CMK (cell line): ENCODE results near the gene OR56A5.

Experiments used
- DNase-seq: peaks from one replicate; pipeline ENCODE4 v3.0.0-alpha.2; 2010; ENCODE audit warnings: low read depth

OR56A5 gene

GRCh38 chr11:5932671-5933070, 35.6 kb downstream of the OR56A5 start:
- no peak for DNase-seq

- no peak for DNase-seq
Observed at GRCh38 chr11:5931061-5931460, 37.2 kb downstream of the OR56A5 start.

DNA sequence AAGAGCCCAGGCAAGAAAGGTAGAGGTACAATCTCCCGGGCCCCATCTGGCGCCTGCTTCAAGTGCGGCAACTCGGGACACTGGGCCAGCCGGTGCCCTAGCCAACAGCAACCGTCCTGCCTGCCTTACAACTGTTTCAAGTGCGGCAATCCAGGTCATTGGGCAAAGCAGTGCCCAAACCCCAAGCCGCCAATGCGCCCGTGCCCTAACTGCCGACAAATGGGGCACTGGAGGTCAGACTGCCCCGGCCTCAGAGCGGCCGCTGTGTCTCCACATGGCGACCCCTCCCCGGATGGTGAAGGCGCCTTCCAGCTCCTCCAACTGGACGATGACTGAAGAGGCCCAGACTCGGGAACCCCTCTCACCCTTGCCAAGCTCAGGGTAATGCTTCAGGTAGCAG, 37.7 kb downstream of the OR56A5 start:
- no peak for DNase-seq

DNA sequence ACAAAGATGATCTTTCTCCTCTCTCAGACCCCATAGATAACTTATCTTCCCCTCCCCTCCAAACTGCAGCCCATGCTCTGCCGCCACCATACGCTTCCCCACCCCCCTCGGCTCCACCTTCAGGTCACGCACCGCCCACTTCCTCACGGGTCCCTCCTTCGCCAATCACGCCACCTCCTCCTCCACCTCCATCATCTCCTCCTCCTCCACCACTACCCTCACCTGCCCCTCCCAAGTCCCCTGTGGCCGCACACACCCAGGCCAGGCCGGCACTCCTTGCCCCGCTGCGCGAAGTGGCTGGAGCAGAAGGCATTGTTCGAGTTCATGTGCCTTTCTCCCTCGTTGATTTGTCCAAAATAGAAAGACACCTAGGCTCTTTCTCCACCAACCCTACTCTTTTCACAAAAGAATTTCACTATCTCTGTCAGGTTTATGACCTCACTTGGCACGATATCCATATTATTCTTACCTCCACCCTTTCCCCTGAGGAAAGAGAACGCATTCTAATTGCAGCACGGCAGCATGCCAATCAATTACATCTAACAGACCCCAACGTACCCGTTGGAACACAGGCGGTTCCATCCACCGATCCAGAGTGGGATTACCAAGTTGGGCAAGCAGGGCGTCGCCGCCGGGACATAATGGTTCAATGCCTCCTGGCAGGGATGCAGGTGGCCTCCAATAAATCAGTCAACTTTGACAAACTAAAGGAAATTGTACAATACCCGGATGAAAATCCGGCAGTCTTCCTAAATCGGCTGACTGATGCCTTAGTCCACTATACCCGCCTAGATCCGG, 38.5 kb downstream of the OR56A5 start:
- no peak for DNase-seq

DNA sequence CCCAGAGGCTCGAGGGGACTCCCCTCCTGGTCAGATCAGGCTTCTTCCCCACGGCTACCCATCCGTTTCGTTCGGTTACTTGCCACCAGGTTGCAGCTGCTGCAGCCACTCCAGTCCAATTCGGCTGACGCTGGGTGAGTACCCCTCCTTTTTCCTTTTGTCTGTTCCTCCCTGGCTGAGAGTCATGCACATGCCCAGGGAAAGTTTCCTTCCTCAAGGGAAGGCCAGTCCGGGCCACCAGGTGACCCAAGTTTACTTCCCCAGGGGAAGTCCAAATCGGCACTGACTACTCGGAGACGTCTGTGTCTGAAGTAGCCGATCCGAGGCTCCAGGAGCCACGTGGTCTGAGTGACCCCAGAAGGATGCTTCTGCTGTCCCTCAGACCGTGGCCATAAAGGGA, 39.5 kb downstream of the OR56A5 start:
- no peak for DNase-seq

DNA sequence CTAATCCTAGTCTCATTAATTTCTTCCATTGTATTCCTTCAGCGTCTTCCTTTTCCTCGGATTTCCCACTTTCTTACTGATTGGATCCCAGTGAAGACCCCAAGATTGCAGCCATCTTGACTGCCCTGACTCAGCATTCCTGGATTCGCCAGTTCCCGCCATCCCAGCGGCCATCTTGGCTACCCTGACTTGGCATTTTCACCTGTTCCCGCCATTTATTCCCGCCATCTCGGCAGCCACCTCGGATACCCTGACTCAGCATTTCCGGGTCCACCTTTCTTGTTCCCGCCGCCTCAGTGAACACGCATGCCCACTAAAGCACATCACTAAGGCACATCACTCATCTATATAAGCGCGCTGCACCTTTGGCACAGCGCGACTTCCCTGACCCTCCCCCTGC, 40.0 kb downstream of the OR56A5 start:
- no peak for DNase-seq

DNA sequence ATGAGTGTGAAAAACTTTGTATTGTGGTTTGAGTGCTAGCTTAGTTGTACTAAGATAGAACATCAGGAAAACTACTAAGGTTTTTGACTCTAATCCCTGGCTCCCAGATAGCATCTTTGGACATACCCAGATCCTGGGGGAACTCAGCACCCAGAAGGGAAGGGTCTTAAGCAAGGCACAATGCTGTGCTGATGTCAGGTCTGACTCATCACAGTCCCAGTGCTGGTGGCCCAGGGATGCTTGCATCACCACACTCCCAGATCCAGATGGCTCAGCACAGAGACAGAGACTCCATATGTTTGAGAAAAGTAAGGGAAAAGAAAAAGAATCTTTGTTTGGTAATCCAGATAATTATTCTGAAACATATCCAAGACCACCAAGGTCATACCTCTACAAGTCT, 44.5 kb downstream of the OR56A5 start:
- no peak for DNase-seq

GRCh38 chr11:5923427-5923776, 44.9 kb downstream of the OR56A5 start:
- no peak for DNase-seq

GRCh38 chr11:5922749-5923426, 45.4 kb downstream of the OR56A5 start:
- DNase-seq: no peak
